Neural progenitor cell (in vitro differentiated cells): Measurements from ENCODE around the gene CACNA1E. TPM values are rescaled to one million over a fixed set of nuclear protein-coding genes. Genes with fewer than 3 reads are reported as not detected.

Experiments
- DNase-seq: peaks from one replicate; pipeline ENCODE4 v3.0.0-alpha.2; 2016; ENCODE audit warnings: low spot score
- H2AFZ ChIP-seq: fragments of 200-600 bp; sonication (generic); replicated peaks from 2 replicates; pipeline ENCODE4 v1.6.1; 2016; ENCODE audit warnings: antibody characterized with exemption
- H3F3A ChIP-seq: fragments of 200-600 bp; sonication (generic); 2 replicates; pipeline ENCODE4 v1.6.1; 2016; ENCODE audit warnings: antibody characterized with exemption, low read depth
- H3K27ac ChIP-seq: fragments of 200-600 bp; sonication (generic); 2 replicates; pipeline ENCODE4 v1.5.1; 2016; ENCODE audit warnings: mild to moderate bottlenecking
- H3K27me3 ChIP-seq: fragments of 200-600 bp; sonication (generic); 2 replicates; pipeline ENCODE4 v1.6.1; 2016; ENCODE audit warnings: mild to moderate bottlenecking, moderate library complexity
- H3K36me3 ChIP-seq: fragments of 200-600 bp; sonication (generic); 2 replicates; pipeline ENCODE4 v1.5.1; 2016
- H3K4me1 ChIP-seq: fragments of 200-600 bp; sonication (generic); 2 replicates; pipeline ENCODE4 v1.6.1; 2016; ENCODE audit warnings: mixed run types
- H3K4me2 ChIP-seq: fragments of 200-600 bp; sonication (generic); 2 replicates; pipeline ENCODE4 v1.6.1; 2016
- H3K4me3 ChIP-seq: fragments of 200-600 bp; sonication (generic); 2 replicates; pipeline ENCODE4 v1.5.1; 2016
- H3K79me2 ChIP-seq: fragments of 200-600 bp; sonication (generic); 2 replicates; pipeline ENCODE4 v1.6.1; 2016; ENCODE audit warnings: low read depth
- H3K9ac ChIP-seq: fragments of 200-600 bp; sonication (generic); 2 replicates; pipeline ENCODE4 v1.6.1; 2016
- H3K9me3 ChIP-seq: fragments of 200-600 bp; sonication (generic); 2 replicates; pipeline ENCODE4 v1.5.1; 2016; ENCODE audit warnings: low read depth
- H4K20me1 ChIP-seq: fragments of 200-600 bp; sonication (generic); 2 replicates; pipeline ENCODE4 v1.6.1; 2016; ENCODE audit warnings: low read depth
- H3K27ac Mint-ChIP-seq: 3 replicates; pipeline ENCODE4 v1.8.0; 2021; ENCODE audit warnings: mixed read lengths
- H3K27me3 Mint-ChIP-seq: 2 replicates; pipeline ENCODE4 v1.8.0; 2022; ENCODE audit warnings: low read depth, mild to moderate bottlenecking, inconsistent platforms, moderate library complexity, mixed read lengths; ENCODE audit not compliant: insufficient read depth
- H3K36me3 Mint-ChIP-seq: 3 replicates; pipeline ENCODE4 v1.8.0; 2021; ENCODE audit warnings: mixed read lengths
- H3K4me1 Mint-ChIP-seq: 3 replicates; pipeline ENCODE4 v1.8.0; 2021; ENCODE audit warnings: mixed read lengths
- H3K4me3 Mint-ChIP-seq: 3 replicates; pipeline ENCODE4 v1.8.0; 2021; ENCODE audit warnings: mild to moderate bottlenecking, moderate library complexity, mixed read lengths
- H3K9me3 Mint-ChIP-seq: 3 replicates; pipeline ENCODE4 v1.8.0; 2020; ENCODE audit warnings: mixed read lengths
- CTCF ChIP-seq: fragments of 200-600 bp; sonication (generic); IDR thresholded peaks from 2 replicates; pipeline ENCODE4 v1.5.1; 2017; ENCODE audit warnings: antibody characterized with exemption, mild to moderate bottlenecking
- EZH2 ChIP-seq: fragments of 200-600 bp; sonication (generic); IDR thresholded peaks from 2 replicates; pipeline ENCODE4 v1.6.1; 2017; ENCODE audit warnings: antibody characterized with exemption, mild to moderate bottlenecking, moderate library complexity
- EZH2phosphoT487 ChIP-seq: fragments of 200-600 bp; sonication (generic); IDR thresholded peaks from 2 replicates; pipeline ENCODE4 v1.6.1; 2017; ENCODE audit warnings: antibody characterized with exemption
- total RNA-seq: library from RNA; depleted of rRNA; stranded (reverse); fragments of >200 nt; gene quantifications from 2 replicates; pipeline ENCODE4 v1.2.3, GENCODE V29; 2015; ENCODE audit warnings: low replicate concordance

Gene CACNA1E
- total RNA-seq, 1 donor from 2014 or later, result 2.1 TPM

- Mint-ChIP-seq H3K4me1 (peaks cover 10% of the 10 kb centered on the region), H3K27ac (no peak overlapping the region)
Observed at GRCh38 chr1:181798191-181798926, 315.0 kb downstream of the CACNA1E start.

GRCh38 chr1:181801617-181802016 lies 318.3 kb downstream of the CACNA1E start:
- DNase-seq, result no peak
- no peak overlapping the region for H3K4me3 ChIP-seq
- H3K4me3 Mint-ChIP-seq, result no peak overlapping the region
- no peaks in the 10 kb centered on the region for H3K79me2 ChIP-seq
- H4K20me1 ChIP-seq, result no peaks in the 10 kb centered on the region
- H3K9ac ChIP-seq, result no peak overlapping the region
- H3K9me3 ChIP-seq, result no peaks in the 10 kb centered on the region
- no peaks in the 10 kb centered on the region for H3K36me3 ChIP-seq
- no peak overlapping the region for H3K4me2 ChIP-seq
- no peak overlapping the region for H3K27ac Mint-ChIP-seq
- no peaks in the 10 kb centered on the region for H3K36me3 Mint-ChIP-seq
- peaks cover 4% of the 10 kb centered on the region for H3K4me1 ChIP-seq
- H3K27ac ChIP-seq, result no peak overlapping the region
- no peaks in the 10 kb centered on the region for H3K9me3 Mint-ChIP-seq
- peaks cover 5% of the 10 kb centered on the region for H3K4me1 Mint-ChIP-seq
- H3F3A ChIP-seq, result no peaks in the 10 kb centered on the region
- H3K27me3 ChIP-seq, result no peaks in the 10 kb centered on the region
- no peak overlapping the region for H2AFZ ChIP-seq
- peaks cover 7% of the 10 kb centered on the region for H3K27me3 Mint-ChIP-seq
- TF ChIP-seq EZH2phosphoT487 (no peak), EZH2 (no peak), CTCF (no peak)

More at GRCh38 chr1:181798191-181798926, 315.0 kb downstream of the CACNA1E start:
- Histone ChIP-seq H3K27me3 (no peaks in the 10 kb centered on the region), H3K4me1 (no peaks in the 10 kb centered on the region), H3K27ac (no peak overlapping the region), H3F3A (no peaks in the 10 kb centered on the region), H3K4me2 (no peak overlapping the region), H3K79me2 (no peaks in the 10 kb centered on the region), H4K20me1 (no peaks in the 10 kb centered on the region), H3K9ac (no peak overlapping the region), H3K4me3 (no peak overlapping the region), H2AFZ (no peak overlapping the region), H3K9me3 (no peaks in the 10 kb centered on the region), H3K36me3 (no peaks in the 10 kb centered on the region)
- H3K4me3 Mint-ChIP-seq, result no peak overlapping the region
- DNase-seq, result no peak
- H3K36me3 Mint-ChIP-seq, result no peaks in the 10 kb centered on the region
- peaks cover 7% of the 10 kb centered on the region for H3K27me3 Mint-ChIP-seq
- H3K9me3 Mint-ChIP-seq, result no peaks in the 10 kb centered on the region
- TF ChIP-seq EZH2phosphoT487 (no peak), EZH2 (no peak)

- Histone ChIP-seq H3K4me3 (no peak overlapping the region), H3K36me3 (no peaks in the 10 kb centered on the region), H3K9ac (no peak overlapping the region), H3K9me3 (no peaks in the 10 kb centered on the region), H3K4me1 (peaks cover 8% of the 10 kb centered on the region), H2AFZ (no peak overlapping the region), H3K79me2 (no peaks in the 10 kb centered on the region), H3K27me3 (no peaks in the 10 kb centered on the region), H3K27ac (no peak overlapping the region), H3F3A (no peaks in the 10 kb centered on the region), H4K20me1 (no peaks in the 10 kb centered on the region), H3K4me2 (no peak overlapping the region)
- no peaks in the 10 kb centered on the region for H3K9me3 Mint-ChIP-seq
- no peak for DNase-seq
- peaks cover 7% of the 10 kb centered on the region for H3K27me3 Mint-ChIP-seq
- H3K36me3 Mint-ChIP-seq, result no peaks in the 10 kb centered on the region
- H3K4me3 Mint-ChIP-seq, result no peak overlapping the region
- H3K4me1 Mint-ChIP-seq, result peaks cover 7% of the 10 kb centered on the region
- no peak overlapping the region for H3K27ac Mint-ChIP-seq
- TF ChIP-seq EZH2, result no peak
- no peak for TF ChIP-seq EZH2phosphoT487
- TF ChIP-seq CTCF, result no peak
Observed at GRCh38 chr1:181802466-181802865, 319.1 kb downstream of the CACNA1E start.

GRCh38 chr1:181803421-181803820 lies 320.1 kb downstream of the CACNA1E start:
- H3K4me1 Mint-ChIP-seq, result peaks cover 7% of the 10 kb centered on the region
- peaks cover 7% of the 10 kb centered on the region for H3K27me3 Mint-ChIP-seq
- no peak overlapping the region for H3K4me2 ChIP-seq
- no peaks in the 10 kb centered on the region for H3F3A ChIP-seq
- H3K9ac ChIP-seq, result no peak overlapping the region
- H3K4me3 Mint-ChIP-seq, result no peak overlapping the region
- no peaks in the 10 kb centered on the region for H3K27me3 ChIP-seq
- H3K27ac Mint-ChIP-seq, result no peak overlapping the region
- H3K9me3 Mint-ChIP-seq, result no peaks in the 10 kb centered on the region
- peaks cover 8% of the 10 kb centered on the region for H3K4me1 ChIP-seq
- TF ChIP-seq EZH2phosphoT487, result no peak
- no peak for TF ChIP-seq CTCF
- no peak for TF ChIP-seq EZH2
- DNase-seq, result no peak
- H3K4me3 ChIP-seq, result no peak overlapping the region
- no peaks in the 10 kb centered on the region for H3K79me2 ChIP-seq
- no peak overlapping the region for H3K27ac ChIP-seq
- H3K9me3 ChIP-seq, result no peaks in the 10 kb centered on the region
- no peaks in the 10 kb centered on the region for H4K20me1 ChIP-seq
- no peak overlapping the region for H2AFZ ChIP-seq
- no peaks in the 10 kb centered on the region for H3K36me3 ChIP-seq
- no peaks in the 10 kb centered on the region for H3K36me3 Mint-ChIP-seq
